Measurements from ENCODE around the gene PTOV1. TPM values are rescaled to one million over a fixed set of nuclear protein-coding genes. Genes with fewer than 3 reads are reported as not detected.

Gene PTOV1
- total and polyA plus RNA-seq, 2 of the 8 experiments (the other 6 are each of a cell fraction or from before 2014, with no cell fraction given), result 147 to 251 TPM

DNA sequence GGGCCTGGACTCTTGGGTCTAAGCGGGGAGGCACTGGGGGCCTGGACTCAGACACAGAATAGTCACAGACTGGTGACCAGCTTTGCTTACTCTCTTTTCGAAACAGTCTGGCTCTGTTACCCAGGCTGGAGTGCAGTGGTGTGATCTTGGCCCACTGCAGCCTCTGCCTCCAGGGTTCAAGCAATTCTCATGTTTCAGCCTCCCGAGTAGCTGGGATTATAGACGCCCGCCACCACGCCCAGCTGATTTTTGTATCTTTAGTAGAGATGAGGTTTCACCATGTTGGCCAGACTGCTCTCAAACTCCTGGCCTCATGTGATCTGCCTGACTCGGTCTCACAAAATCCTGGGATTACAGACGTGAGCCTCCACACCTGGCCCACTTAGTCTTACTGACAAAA, 21.8 kb upstream of the PTOV1 start:
- POLR2A ChIA-PET (ENCODE audit: partially characterized antibody), result interaction anchor here (1.0 to 2.7 kb wide), 5 partner anchors 8 to 22 kb away, joined by 3 to 9 read pairs (median 4); partner anchors contain the start of genes FUZ, MED25 and PTOV1
- Histone ChIP-seq H3K14ac (ENCODE audit: insufficient read length) (no peak overlapping the region), H3K4ac (replicated peaks; ENCODE audit: insufficient read length, low read depth, low read length) (no peak overlapping the region), H3K79me1 (ENCODE audit: low read depth, low read length) (peaks cover 13% of the 10 kb centered on the region), H2BK12ac (ENCODE audit: low read depth, low read length) (no peak overlapping the region), H3K56ac (replicated peaks; ENCODE audit: insufficient read length, low read depth, low read length) (no peak overlapping the region), H3K18ac (ENCODE audit: extremely low read depth, low read length) (no peak overlapping the region), H2BK5ac (ENCODE audit: low read depth, low read length) (no peak overlapping the region), H3K9ac (replicated peaks in 1 of 4; ENCODE audit: extremely low read depth in 1 of 4, low read depth in 3 of 4, low read length in 3 of 4) (no peak overlapping the region), H4K5ac (ENCODE audit: insufficient read length, low read depth, low read length) (no peak overlapping the region), H2AFZ (ENCODE audit: low read length) (no peak overlapping the region), H3K23ac (ENCODE audit: insufficient read length) (no peak overlapping the region), H2AK5ac (ENCODE audit: low read depth, low read length) (no peak overlapping the region), H3K4me2 (ENCODE audit: insufficient read depth in 1 of 2, low read depth in 2 of 2, low read length in 2 of 2) (no peak overlapping the region), H4K91ac (replicated peaks; ENCODE audit: insufficient read length, low read length) (no peak overlapping the region), H3K4me1 (replicated peaks in 1 of 4; ENCODE audit: control insufficient read depth in 3 of 4, insufficient read depth in 4 of 4, low read length in 3 of 4) (no peaks in the 10 kb centered on the region), H3K9me3 (ENCODE audit: insufficient read depth in 2 of 2, low read depth in 1 of 2, low read length in 1 of 2) (no peaks in the 10 kb centered on the region), H3K27me3 (replicated peaks in 1 of 4; ENCODE audit: control insufficient read depth in 3 of 4, extremely low read depth in 1 of 4, insufficient read depth in 3 of 4, low read length in 3 of 4) (no peaks in the 10 kb centered on the region), H2BK20ac (ENCODE audit: low read length) (no peak overlapping the region), H4K8ac (ENCODE audit: extremely low read depth, insufficient read depth, low read length) (no peak overlapping the region; the same call in 1 of the 2 replicates), H4K20me1 (replicated peaks in 1 of 2; ENCODE audit: control insufficient read depth in 1 of 2, insufficient read depth in 2 of 2, low read length in 2 of 2) (peaks cover 9 to 13% of the 10 kb centered on the region in 2 experiments), H3K79me2 (ENCODE audit: control insufficient read depth in 1 of 2, insufficient read depth in 2 of 2, low read length in 2 of 2) (peaks cover 0 to 16% of the 10 kb centered on the region in 2 experiments; a peak in 2 of 4 replicates), H2BK15ac (ENCODE audit: low read length) (no peak overlapping the region), H3K23me2 (ENCODE audit: low read depth, low read length) (no peaks in the 10 kb centered on the region), H3K27ac (ENCODE audit: low read depth, low read length) (no peak overlapping the region), H3K4me3 (ENCODE audit: extremely low read depth in 1 of 4, insufficient read depth in 2 of 4, low read depth in 3 of 4, low read length in 4 of 4) (no peak overlapping the region), H2BK120ac (replicated peaks; ENCODE audit: low read depth, low read length) (no peak overlapping the region), H3K36me3 (ENCODE audit: control insufficient read depth in 2 of 4, insufficient read depth in 4 of 4, low read length in 3 of 4) (peaks cover 10 to 29% (median 19%) of the 10 kb centered on the region in 4 experiments; a peak in 5 of 8 replicates)
- FAIRE-seq (no peak), DNase-seq (ENCODE audit: low read depth in 1 of 2, low spot score in 2 of 2) (no peak)
- 91% methylated on average over 8 of the region's 8 CpGs; no CpG with 5 or more reads in 1 of the 2 experiments for WGBS, 2 experiments (ENCODE audit: extremely low coverage in 1 of 2, insufficient coverage in 1 of 2, insufficient read length in 1 of 2, insufficient replicate concordance in 2 of 2, low coverage in 1 of 2, low lambda C conversion rate in 2 of 2, missing lambda C conversion rate in 1 of 2)
- CTCF ChIA-PET (ENCODE audit: partially characterized antibody), result interaction anchor here (1.0 to 2.0 kb wide), 5 partner anchors 8 to 34 kb away, joined by 3 to 5 read pairs (median 3); no protein-coding TSS in a partner anchor
- TF ChIP-seq KDM5A (IDR thresholded peaks at IDR 0.05; ENCODE audit: low read length) (no peak), MAFK (IDR thresholded peaks at IDR 0.05; ENCODE audit: low read depth, low read length) (no peak), FOSL1 (IDR thresholded peaks at IDR 0.05; ENCODE audit: insufficient read depth, low read depth, low read length) (no peak), E2F6 (IDR thresholded peaks at IDR 0.05) (no peak), CBX5 (IDR thresholded peaks at IDR 0.05; ENCODE audit: low read depth, low read length) (no peak), SP4 (IDR thresholded peaks at IDR 0.05; ENCODE audit: low read length) (no peak), ATF2 (IDR thresholded peaks at IDR 0.05; ENCODE audit: low read length) (no peak), EZH2 (IDR thresholded peaks at IDR 0.05; ENCODE audit: low read depth, low read length, severe bottlenecking) (no peak), RFX5 (IDR thresholded peaks at IDR 0.05; ENCODE audit: borderline replicate concordance, low read depth, low read length) (no peak), JUN (IDR thresholded peaks at IDR 0.05; ENCODE audit: low read depth, low read length) (no peak)
- TF ChIP-seq, protein P1, sequence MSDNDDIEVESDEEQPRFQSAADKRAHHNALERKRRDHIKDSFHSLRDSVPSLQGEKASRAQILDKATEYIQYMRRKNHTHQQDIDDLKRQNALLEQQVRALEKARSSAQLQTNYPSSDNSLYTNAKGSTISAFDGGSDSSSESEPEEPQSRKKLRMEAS (IDR thresholded peaks at IDR 0.05), result no peak

Measured in H1 (cell line).